K562 (cell line): ENCODE results near the gene PNRC2. TPM values are rescaled to one million over a fixed set of nuclear protein-coding genes. Genes with fewer than 3 reads are reported as not detected.
"Not testable (repeated sequence)": the region's sequence is repeated elsewhere in the genome, so short reads cannot be mapped to it uniquely, and the experiment has no call there.

ENCODE experiments used
- ATF3 ChIP-seq, 2 experiments: fragments of 450-650 bp in 1 of 2; sonication (generic) in 1 of 2; formaldehyde crosslinking in 1 of 2; IDR thresholded peaks in 1 of 2; conservative IDR thresholded peaks in 1 of 2; 2 replicates each; pipeline versions ENCODE4 v1.6.1 to v1.8.1; 2016 to 2023; ENCODE audit warnings: mild to moderate bottlenecking in 2 of 2, moderate library complexity in 2 of 2, inconsistent platforms in 1 of 2, missing genetic modification reagents in 1 of 2
- ATF4 ChIP-seq: fragments of 450-650 bp; formaldehyde crosslinking; IDR thresholded peaks from 2 replicates; pipeline ENCODE4 v1.4.0; 2022; ENCODE audit warnings: mild to moderate bottlenecking, moderate library complexity
- BCOR ChIP-seq: fragments of 450-650 bp; IDR thresholded peaks from 2 replicates; pipeline ENCODE4 v1.6.1; 2016
- CEBPB ChIP-seq: fragments of 450-650 bp; IDR thresholded peaks from 2 replicates; pipeline ENCODE4 v1.6.1; 2016; ENCODE audit warnings: missing genetic modification characterization, missing compliant biosample characterization
- CEBPG ChIP-seq, 3 experiments: fragments of 200-800 bp in 1 of 3; sonication (Bioruptor generic) in 1 of 3; sonication (generic) in 1 of 3; formaldehyde crosslinking in 1 of 3; IDR thresholded peaks in 2 of 3; conservative IDR thresholded peaks in 1 of 3; 2 replicates each; pipeline versions ENCODE4 v1.6.1 to v1.8.0; 2016 to 2022; ENCODE audit warnings: missing compliant biosample characterization in 2 of 3, missing genetic modification characterization in 2 of 3, mild to moderate bottlenecking in 1 of 3, missing genetic modification reagents in 1 of 3
- CHD1 ChIP-seq: fragments of 200-600 bp; sonication (generic); IDR thresholded peaks from one replicate; pipeline ENCODE4 v1.6.1; 2012; ENCODE audit warnings: mild to moderate bottlenecking, moderate library complexity, low read length, inconsistent platforms
- CREB3L1 ChIP-seq: fragments of 450-650 bp; IDR thresholded peaks from 2 replicates; pipeline ENCODE4 v1.6.1; 2014; ENCODE audit warnings: low read depth, mild to moderate bottlenecking, moderate library complexity, borderline replicate concordance
- FOXK2 ChIP-seq, 2 experiments: fragments of 450-650 bp; IDR thresholded peaks in 1 of 2; conservative IDR thresholded peaks in 1 of 2; 2 replicates each; pipeline ENCODE4 v1.6.1; 2016; ENCODE audit warnings: low read depth in 2 of 2, mild to moderate bottlenecking in 1 of 2
- HDAC2 ChIP-seq: fragments of 450-650 bp; IDR thresholded peaks from 2 replicates; pipeline ENCODE4 v1.6.1; 2016; ENCODE audit warnings: mild to moderate bottlenecking
- KDM1A ChIP-seq, 2 experiments: fragments of 450-650 bp; IDR thresholded peaks; 2 replicates each; pipeline ENCODE4 v1.6.1; 2016; ENCODE audit warnings: mild to moderate bottlenecking in 2 of 2
- RAD51 ChIP-seq: fragments of 450-650 bp; IDR thresholded peaks from 2 replicates; pipeline ENCODE4 v1.7.1; 2016; ENCODE audit warnings: low read depth, mild to moderate bottlenecking, borderline replicate concordance
- RCOR1 ChIP-seq, 2 experiments: IDR thresholded peaks; 2 replicates each; pipeline ENCODE4 v1.6.1; 2012; ENCODE audit warnings: low read depth in 2 of 2, low read length in 2 of 2, borderline replicate concordance in 1 of 2, improper control_type of control experiment in 1 of 2
- SMAD4 ChIP-seq: fragments of 250-450 bp; sonication (Bioruptor Pico); conservative IDR thresholded peaks from 2 replicates; pipeline ENCODE4 v1.8.0; 2021; ENCODE audit warnings: inconsistent platforms, mild to moderate bottlenecking, moderate library complexity
- TCF3 ChIP-seq: sonication (generic); formaldehyde crosslinking; IDR thresholded peaks from 2 replicates; pipeline ENCODE4 v1.4.0; 2020; ENCODE audit warnings: mild to moderate bottlenecking, missing genetic modification reagents
- TFE3 ChIP-seq: fragments of 450-650 bp; formaldehyde crosslinking; IDR thresholded peaks from 2 replicates; pipeline ENCODE4 v1.4.0; 2020; ENCODE audit warnings: mild to moderate bottlenecking, mixed read lengths
- TRIM24 ChIP-seq, 2 experiments: fragments of 450-650 bp; IDR thresholded peaks; 2 replicates each; pipeline ENCODE4 v1.6.1; 2016
- USF1 ChIP-seq: sonication (generic); formaldehyde crosslinking; IDR thresholded peaks from 2 replicates; pipeline ENCODE4 v1.9.0; 2022; ENCODE audit warnings: mild to moderate bottlenecking, missing genetic modification reagents
- ZNF589 ChIP-seq: fragments of 200-800 bp; sonication (Bioruptor generic); IDR thresholded peaks from 2 replicates; pipeline ENCODE4 v1.6.1; 2016; ENCODE audit warnings: low read depth, missing genetic modification characterization, missing compliant biosample characterization
- ZNF766 ChIP-seq: fragments of 200-800 bp; sonication (Bioruptor generic); conservative IDR thresholded peaks from 2 replicates; pipeline ENCODE4 v1.6.1; 2016; ENCODE audit warnings: missing genetic modification characterization, missing compliant biosample characterization
- ZZZ3 ChIP-seq: fragments of 450-650 bp; IDR thresholded peaks from 2 replicates; pipeline ENCODE4 v1.6.1; 2016; ENCODE audit warnings: antibody characterized with exemption, mild to moderate bottlenecking, moderate library complexity
- polyA plus RNA-seq, 8 experiments: library from polyadenylated mRNA; depleted of rRNA in 4 of 8; stranded (reverse) in 5 of 8; unstranded in 3 of 8; fragments of >200 nt; fragmentation: Nextera tagmentation in 2 of 8; fragmentation: Illumina TruSeq in 1 of 8; extraction: Ambion mirVana in 2 of 8; extraction: Trizol in 1 of 8; gene quantifications; 2 replicates each; pipeline versions ENCODE4 v1.2.1 to v1.2.3, GENCODE V29; 2011 to 2014; ENCODE audit warnings: inconsistent platforms in 1 of 8, missing spikeins in 1 of 8
- total RNA-seq, 7 experiments: library from RNA; depleted of rRNA in 6 of 7; stranded (reverse); fragments of >200 nt in 6 of 7; fragmentation: Illumina TruSeq in 2 of 7; extraction: Trizol in 2 of 7; gene quantifications; 2 replicates each; pipeline versions ENCODE4 v1.2.1 to v1.2.3, GENCODE V29; 2011 to 2021; ENCODE audit warnings: low replicate concordance in 1 of 7

The PNRC2 gene
- total and polyA plus RNA-seq, 9 of the 15 experiments (the other 6 are each of a cell fraction or from before 2014, with no cell fraction given): 127 to 303 (median 203) TPM

- TF ChIP-seq RCOR1 (IDR thresholded peaks at IDR 0.05; ENCODE audit: borderline replicate concordance in 1 of 2, low read depth in 2 of 2, low read length in 2 of 2) (0 out of 4 replicates have a peak, but pooled peaks of 1 of the 2 experiments have one; percentile 2), ZZZ3 (0 out of 2 replicates have a peak, but pooled peaks have one; percentile 14), TCF3 (CRISPR knock-in tag) (0 out of 2 replicates have a peak, but pooled peaks have one; percentile 9), ATF4 (peak; percentile 64; the same call in 1 of the 2 replicates), CEBPB (tag) (peak; percentile 65), RAD51 (peak; percentile 89), CEBPG (CRISPR knock-in tag; IDR thresholded peaks at IDR 0.05) (peak; percentile 68), CEBPG (tag; conservative IDR thresholded peaks at IDR 0.05 in 1 of 2, IDR thresholded peaks at IDR 0.05 in 1 of 2) (peak; percentile 74 to 82), KDM1A (IDR thresholded peaks at IDR 0.05) (peak in 1 of 2 experiments; percentile 46; a peak in 1 of 4 replicates), CHD1 (peak; percentile 59), SMAD4 (peak; percentile 39; the same call in 1 of the 2 replicates), ZNF766 (CRISPR knock-in tag) (peak; percentile 62), TRIM24 (IDR thresholded peaks at IDR 0.05) (0 out of 4 replicates have a peak, but pooled peaks of 1 of the 2 experiments have one; percentile 7), ZNF589 (CRISPR knock-in tag) (peak; percentile 61; the same call in 1 of the 2 replicates), FOXK2 (conservative IDR thresholded peaks at IDR 0.05 in 1 of 2, IDR thresholded peaks at IDR 0.05 in 1 of 2; ENCODE audit: low read depth in 2 of 2) (0 out of 4 replicates have a peak, but pooled peaks of 1 of the 2 experiments have one; percentile 12), CREB3L1 (peak; percentile 7; the same call in 1 of the 2 replicates), TFE3 (CRISPR knock-in tag) (peak; percentile 85), ATF3 (IDR thresholded peaks at IDR 0.05) (peak; percentile 84), USF1 (CRISPR knock-in tag) (peak; percentile 86), BCOR (peak; percentile 29; the same call in 1 of the 2 replicates), HDAC2 (0 out of 2 replicates have a peak, but pooled peaks have one; percentile 22)
- TF ChIP-seq ATF3 (CRISPR knock-in tag; conservative IDR thresholded peaks at IDR 0.05): not testable (repeated sequence)
Observed at GRCh38 chr1:23958040-23958809, 1.4 kb upstream of the PNRC2 start (continued).
